ENCODE data around the gene PRKN.

The PRKN gene

GRCh38 chr6:161649068-161649467 lies 1078.5 kb downstream of the PRKN start:
- no peak overlapping the region for H3K27ac ChIP-seq (ENCODE audit: poor library complexity, severe bottlenecking)
- no peak for DNase-seq (ENCODE audit: low spot score)
- peaks cover 7% of the 10 kb centered on the region for H3K4me1 ChIP-seq (ENCODE audit: insufficient read depth, poor library complexity, severe bottlenecking)
- ATAC-seq (ENCODE audit: low read depth) = no peak
- no peak for TF ChIP-seq CTCF (IDR thresholded peaks at IDR 0.05; ENCODE audit: poor library complexity, severe bottlenecking)
- no peaks in the 10 kb centered on the region for H3K36me3 ChIP-seq (ENCODE audit: low read depth)
- H3K9me3 ChIP-seq (ENCODE audit: severe bottlenecking) = no peaks in the 10 kb centered on the region
- no peaks in the 10 kb centered on the region for H3K27me3 ChIP-seq (ENCODE audit: insufficient read depth, poor library complexity, severe bottlenecking)
- no peak overlapping the region for H3K4me3 ChIP-seq (ENCODE audit: severe bottlenecking)

- Histone ChIP-seq H3K27me3 (ENCODE audit: insufficient read depth, poor library complexity, severe bottlenecking) (no peaks in the 10 kb centered on the region), H3K4me1 (ENCODE audit: insufficient read depth, poor library complexity, severe bottlenecking) (peaks cover 7% of the 10 kb centered on the region), H3K4me3 (ENCODE audit: severe bottlenecking) (no peak overlapping the region), H3K9me3 (ENCODE audit: severe bottlenecking) (no peaks in the 10 kb centered on the region), H3K27ac (ENCODE audit: poor library complexity, severe bottlenecking) (no peak overlapping the region), H3K36me3 (ENCODE audit: low read depth) (no peaks in the 10 kb centered on the region)
- no peak for ATAC-seq (ENCODE audit: low read depth)
- DNase-seq (ENCODE audit: low spot score) = no peak
- no peak for TF ChIP-seq CTCF (IDR thresholded peaks at IDR 0.05; ENCODE audit: poor library complexity, severe bottlenecking)
These were observed 1080.3 kb downstream of the PRKN start for GRCh38 chr6:161647234-161647633.

DNA sequence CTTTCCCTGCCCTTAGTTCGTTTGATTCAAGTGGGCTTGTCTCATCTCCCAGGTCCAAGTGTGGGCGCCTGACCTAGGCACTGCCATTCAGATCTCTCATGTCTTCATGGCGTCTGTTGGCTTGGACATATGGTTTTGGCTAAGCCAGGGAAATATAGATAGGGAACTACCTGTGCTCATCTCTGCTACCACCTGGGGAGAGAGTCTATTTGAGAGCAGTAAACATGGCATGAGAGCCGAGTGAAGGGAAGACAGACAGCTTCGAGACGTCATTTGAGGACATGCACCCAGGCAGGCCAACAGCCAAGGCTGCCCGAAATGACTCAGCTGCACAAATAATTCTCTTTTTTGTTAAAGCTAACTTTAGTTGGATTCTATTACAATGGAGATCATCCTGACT lies 1083.0 kb downstream of the PRKN start:
- no peaks in the 10 kb centered on the region for H3K36me3 ChIP-seq (ENCODE audit: low read depth)
- TF ChIP-seq CTCF (IDR thresholded peaks at IDR 0.05; ENCODE audit: poor library complexity, severe bottlenecking) = no peak
- no peak overlapping the region for H3K4me3 ChIP-seq (ENCODE audit: severe bottlenecking)
- H3K4me1 ChIP-seq (ENCODE audit: insufficient read depth, poor library complexity, severe bottlenecking) = peaks cover 7% of the 10 kb centered on the region
- H3K27ac ChIP-seq (ENCODE audit: poor library complexity, severe bottlenecking) = no peak overlapping the region
- ATAC-seq (ENCODE audit: low read depth) (peak; percentile 76), DNase-seq (ENCODE audit: low spot score) (no peak)
- H3K27me3 ChIP-seq (ENCODE audit: insufficient read depth, poor library complexity, severe bottlenecking) = no peaks in the 10 kb centered on the region
- no peaks in the 10 kb centered on the region for H3K9me3 ChIP-seq (ENCODE audit: severe bottlenecking)

- no peak for TF ChIP-seq CTCF (IDR thresholded peaks at IDR 0.05; ENCODE audit: poor library complexity, severe bottlenecking)
- no peak for ATAC-seq (ENCODE audit: low read depth)
These were observed 1086.4 kb downstream of the PRKN start for GRCh38 chr6:161641175-161641574.

DNA sequence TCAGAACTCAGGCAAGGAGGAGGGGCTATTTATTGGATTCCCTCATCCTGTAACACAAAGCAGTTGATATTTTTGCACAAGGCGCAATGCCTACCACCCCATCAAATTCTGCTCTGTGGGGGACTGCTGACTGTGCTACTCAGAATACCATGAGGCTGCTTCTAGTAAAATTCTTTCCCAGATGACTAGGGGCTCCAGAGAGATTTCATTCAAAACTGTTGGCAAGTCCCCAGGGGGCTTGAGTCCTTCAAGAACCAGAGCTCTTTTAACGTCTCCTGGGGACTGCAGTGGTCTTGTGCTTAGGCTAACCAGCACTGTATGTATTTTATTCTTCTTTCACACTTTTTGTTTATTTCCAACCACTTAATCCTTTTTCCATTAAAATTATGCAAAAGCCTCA lies 1087.8 kb downstream of the PRKN start:
- no peaks in the 10 kb centered on the region for H3K9me3 ChIP-seq (ENCODE audit: severe bottlenecking)
- H3K27ac ChIP-seq (ENCODE audit: poor library complexity, severe bottlenecking) = no peak overlapping the region
- peaks cover 6% of the 10 kb centered on the region for H3K4me1 ChIP-seq (ENCODE audit: insufficient read depth, poor library complexity, severe bottlenecking)
- ATAC-seq (ENCODE audit: low read depth) (no peak), DNase-seq (ENCODE audit: low spot score) (no peak)
- no peak overlapping the region for H3K4me3 ChIP-seq (ENCODE audit: severe bottlenecking)
- TF ChIP-seq CTCF (IDR thresholded peaks at IDR 0.05; ENCODE audit: poor library complexity, severe bottlenecking) = no peak
- H3K36me3 ChIP-seq (ENCODE audit: low read depth) = no peaks in the 10 kb centered on the region
- no peaks in the 10 kb centered on the region for H3K27me3 ChIP-seq (ENCODE audit: insufficient read depth, poor library complexity, severe bottlenecking)

More at GRCh38 chr6:161641175-161641574, 1086.4 kb downstream of the PRKN start:
- Histone ChIP-seq H3K27me3 (ENCODE audit: insufficient read depth, poor library complexity, severe bottlenecking) (no peaks in the 10 kb centered on the region), H3K4me3 (ENCODE audit: severe bottlenecking) (no peak overlapping the region), H3K4me1 (ENCODE audit: insufficient read depth, poor library complexity, severe bottlenecking) (peaks cover 7% of the 10 kb centered on the region), H3K36me3 (ENCODE audit: low read depth) (no peaks in the 10 kb centered on the region), H3K27ac (ENCODE audit: poor library complexity, severe bottlenecking) (no peak overlapping the region), H3K9me3 (ENCODE audit: severe bottlenecking) (no peaks in the 10 kb centered on the region)
- no peak for DNase-seq (ENCODE audit: low spot score)
